ENCODE measurements around the gene IFI35.
"Not testable (repeated sequence)": the region's sequence is repeated elsewhere in the genome, so short reads cannot be mapped to it uniquely, and the experiment has no call there.

IFI35 gene

DNA sequence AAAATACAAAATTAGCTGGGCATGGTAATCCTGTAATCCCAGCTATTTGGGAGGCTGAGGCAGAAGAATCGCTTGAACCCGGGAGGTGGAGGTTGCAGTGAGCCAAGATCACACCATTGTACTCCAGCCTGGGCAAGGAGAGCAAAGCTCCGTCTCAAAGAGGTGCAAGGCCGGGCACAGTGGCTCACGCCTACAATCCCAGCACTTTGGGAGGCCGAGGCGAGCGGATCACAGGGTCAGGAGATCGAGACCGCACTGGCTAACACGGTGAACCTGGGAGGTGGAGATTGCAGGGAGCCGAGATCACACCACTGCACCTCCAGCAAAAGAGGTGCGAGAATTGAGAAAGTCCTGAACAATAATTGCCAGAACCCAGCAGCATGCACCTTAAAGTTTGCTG is 5.7 kb upstream of the IFI35 start:
- DNase-seq; H2AFZ ChIP-seq (ENCODE audit: low read depth, low read length); H3K27ac ChIP-seq (ENCODE audit: low read length, poor library complexity, severe bottlenecking); H4K8ac ChIP-seq (ENCODE audit: low read length); H4K91ac ChIP-seq (ENCODE audit: low read length); H2AK5ac ChIP-seq (ENCODE audit: low read length, severe bottlenecking); H3K4me2 ChIP-seq (ENCODE audit: low read length, poor library complexity, severe bottlenecking); H3K23ac ChIP-seq (ENCODE audit: low read length in 2 of 2); H3K27me3 ChIP-seq (ENCODE audit: control insufficient read depth in 1 of 2, insufficient read depth in 1 of 2, low read length in 2 of 2); H3K18ac ChIP-seq (ENCODE audit: low read depth in 1 of 2, low read length in 2 of 2); H2BK5ac ChIP-seq (ENCODE audit: low read depth, low read length, poor library complexity, severe bottlenecking); H3K14ac ChIP-seq (ENCODE audit: low read length in 2 of 2); H2BK12ac ChIP-seq (ENCODE audit: low read length in 2 of 2); H3K4me3 ChIP-seq (ENCODE audit: insufficient read depth in 1 of 2, low read depth in 1 of 2, low read length in 2 of 2); H2BK15ac ChIP-seq (ENCODE audit: low read depth, poor library complexity, severe bottlenecking); H2BK120ac ChIP-seq (ENCODE audit: low read depth, low read length); H3K4ac ChIP-seq (ENCODE audit: low read depth in 1 of 2, low read length in 2 of 2); H3K79me1 ChIP-seq (replicated peaks; ENCODE audit: low read length, poor library complexity, severe bottlenecking); H3K9me3 ChIP-seq (ENCODE audit: control insufficient read depth, low read length): not testable (repeated sequence)
- H3K36me3 ChIP-seq (ENCODE audit: control insufficient read depth in 1 of 2, insufficient read depth in 2 of 2, low read depth in 1 of 2, low read length in 2 of 2): peaks cover 38 to 52% of the 10 kb centered on the region in 2 experiments
- peaks cover 12% of the 10 kb centered on the region for H3K4me1 ChIP-seq (ENCODE audit: control insufficient read depth, insufficient read depth, low read depth, low read length)
- 98% methylated on average over 13 of the region's 13 CpGs for whole genome bisulfite sequencing
- H3K9ac ChIP-seq (ENCODE audit: low read length): peak overlapping the region; percentile 43

DNA sequence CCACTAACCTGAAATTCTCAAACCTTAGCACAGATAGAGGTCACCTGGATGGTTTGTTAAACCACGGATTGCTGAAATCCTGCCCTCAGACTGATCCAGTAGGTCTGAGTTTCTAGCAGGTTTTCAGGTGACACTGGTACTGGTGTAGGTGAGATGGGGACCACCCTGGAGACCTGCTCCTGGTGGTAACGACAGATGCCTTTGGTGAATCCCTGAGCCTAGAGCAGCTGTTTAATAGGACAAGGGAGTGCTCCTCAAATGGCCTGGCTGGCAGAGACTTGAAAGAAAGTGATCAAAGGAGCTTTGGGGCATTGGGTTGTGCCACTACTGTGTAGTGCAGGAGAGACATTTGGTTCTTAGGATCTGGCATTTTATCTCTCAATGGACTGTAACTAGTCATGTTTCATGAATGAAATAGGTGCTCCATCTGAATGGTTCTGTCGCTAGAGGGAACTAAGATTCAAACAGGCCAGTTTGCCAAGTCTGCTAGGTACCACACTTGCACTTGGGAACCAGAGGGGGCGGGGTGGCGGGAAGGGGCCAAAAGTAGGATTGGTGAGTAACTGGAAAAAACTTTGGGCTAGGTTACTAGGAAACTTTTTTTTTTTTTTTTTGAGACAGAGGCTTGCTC is 2.9 kb upstream of the IFI35 start:
- Histone ChIP-seq H4K91ac (ENCODE audit: low read length) (no peak overlapping the region), H3K18ac (ENCODE audit: low read depth in 1 of 2, low read length in 2 of 2) (no peak overlapping the region), H3K4me3 (ENCODE audit: insufficient read depth in 1 of 2, low read depth in 1 of 2, low read length in 2 of 2) (no peak overlapping the region), H2BK5ac (ENCODE audit: low read depth, low read length, poor library complexity, severe bottlenecking) (no peak overlapping the region), H3K79me1 (replicated peaks; ENCODE audit: low read length, poor library complexity, severe bottlenecking) (no peaks in the 10 kb centered on the region), H3K9me3 (ENCODE audit: control insufficient read depth, low read length) (no peaks in the 10 kb centered on the region), H4K8ac (ENCODE audit: low read length) (no peak overlapping the region), H3K4ac (ENCODE audit: low read depth in 1 of 2, low read length in 2 of 2) (no peak overlapping the region), H2AK5ac (ENCODE audit: low read length, severe bottlenecking) (no peak overlapping the region), H2BK15ac (ENCODE audit: low read depth, poor library complexity, severe bottlenecking) (no peak overlapping the region), H3K14ac (ENCODE audit: low read length in 2 of 2) (no peak overlapping the region), H3K36me3 (ENCODE audit: control insufficient read depth in 1 of 2, insufficient read depth in 2 of 2, low read depth in 1 of 2, low read length in 2 of 2) (peaks cover 38 to 52% of the 10 kb centered on the region in 2 experiments), H3K9ac (ENCODE audit: low read length) (peak overlapping the region; percentile 47), H3K27ac (ENCODE audit: low read length, poor library complexity, severe bottlenecking) (no peak overlapping the region), H2BK120ac (ENCODE audit: low read depth, low read length) (no peak overlapping the region), H2AFZ (ENCODE audit: low read depth, low read length) (no peak overlapping the region), H3K23ac (ENCODE audit: low read length in 2 of 2) (no peak overlapping the region), H3K4me1 (ENCODE audit: control insufficient read depth, insufficient read depth, low read depth, low read length) (peaks cover 12% of the 10 kb centered on the region), H2BK12ac (ENCODE audit: low read length in 2 of 2) (no peak overlapping the region), H3K27me3 (ENCODE audit: control insufficient read depth in 1 of 2, insufficient read depth in 1 of 2, low read length in 2 of 2) (no peaks in the 10 kb centered on the region), H3K4me2 (ENCODE audit: low read length, poor library complexity, severe bottlenecking) (no peak overlapping the region)
- WGBS: 81% methylated on average over 5 of the region's 5 CpGs
- DNase-seq: no peak

DNA sequence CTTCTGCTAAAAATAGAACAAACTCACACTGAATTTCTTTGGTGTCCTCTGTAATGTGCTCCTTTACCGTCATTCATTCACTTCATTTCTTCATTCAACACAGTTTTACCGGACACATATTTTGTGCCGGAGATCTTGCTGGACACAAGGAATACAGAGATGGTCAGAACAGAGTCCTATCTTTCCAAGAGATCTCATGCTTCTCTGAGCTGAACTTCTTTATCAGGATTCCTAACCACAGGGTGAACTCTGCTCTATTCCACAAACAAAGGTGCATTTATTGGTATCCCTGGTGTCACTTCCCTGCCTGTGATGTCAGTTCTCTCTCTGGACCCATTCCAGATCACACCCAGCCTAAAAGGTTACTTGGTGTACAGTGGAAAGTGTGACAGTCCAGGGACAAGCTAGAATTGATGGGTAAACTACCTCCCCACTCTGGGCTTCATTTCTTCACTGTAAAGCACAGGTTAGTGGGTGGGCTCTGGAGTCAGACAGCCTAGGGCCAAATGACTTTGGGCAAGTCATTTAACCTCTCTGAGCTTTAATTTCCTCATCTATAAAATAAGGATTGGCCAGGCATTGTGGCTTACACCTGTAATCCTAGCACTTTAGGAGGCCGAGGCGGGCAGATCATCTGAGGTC is 4.2 kb downstream of the IFI35 start:
- no peak overlapping the region for H3K14ac ChIP-seq (ENCODE audit: low read length in 2 of 2)
- no peak overlapping the region for H4K91ac ChIP-seq (ENCODE audit: low read length)
- no peaks in the 10 kb centered on the region for H3K9me3 ChIP-seq (ENCODE audit: control insufficient read depth, low read length)
- peaks cover 14% of the 10 kb centered on the region for H3K79me1 ChIP-seq (replicated peaks; ENCODE audit: low read length, poor library complexity, severe bottlenecking)
- no peak overlapping the region for H2AFZ ChIP-seq (ENCODE audit: low read depth, low read length)
- H3K36me3 ChIP-seq (ENCODE audit: control insufficient read depth in 1 of 2, insufficient read depth in 2 of 2, low read depth in 1 of 2, low read length in 2 of 2): peaks cover 35 to 50% of the 10 kb centered on the region in 2 experiments
- no peak overlapping the region for H3K18ac ChIP-seq (ENCODE audit: low read depth in 1 of 2, low read length in 2 of 2)
- H3K4me2 ChIP-seq (ENCODE audit: low read length, poor library complexity, severe bottlenecking): no peak overlapping the region
- H3K4ac ChIP-seq (ENCODE audit: low read depth in 1 of 2, low read length in 2 of 2): no peak overlapping the region
- whole genome bisulfite sequencing: 95% methylated on average over 5 of the region's 5 CpGs
- no peak overlapping the region for H3K27ac ChIP-seq (ENCODE audit: low read length, poor library complexity, severe bottlenecking)
- H4K8ac ChIP-seq (ENCODE audit: low read length): no peak overlapping the region
- H2BK12ac ChIP-seq (ENCODE audit: low read length in 2 of 2): no peak overlapping the region
- H3K27me3 ChIP-seq (ENCODE audit: control insufficient read depth in 1 of 2, insufficient read depth in 1 of 2, low read length in 2 of 2): no peaks in the 10 kb centered on the region
- H3K4me1 ChIP-seq (ENCODE audit: control insufficient read depth, insufficient read depth, low read depth, low read length): peaks cover 7% of the 10 kb centered on the region
- no peak for DNase-seq
- no peak overlapping the region for H2BK15ac ChIP-seq (ENCODE audit: low read depth, poor library complexity, severe bottlenecking)
- H3K23ac ChIP-seq (ENCODE audit: low read length in 2 of 2): no peak overlapping the region
- H3K9ac ChIP-seq (ENCODE audit: low read length): peak overlapping the region; percentile 26
- no peak overlapping the region for H2BK120ac ChIP-seq (ENCODE audit: low read depth, low read length)
- no peak overlapping the region for H2BK5ac ChIP-seq (ENCODE audit: low read depth, low read length, poor library complexity, severe bottlenecking)
- H2AK5ac ChIP-seq (ENCODE audit: low read length, severe bottlenecking): no peak overlapping the region
- H3K4me3 ChIP-seq (ENCODE audit: insufficient read depth in 1 of 2, low read depth in 1 of 2, low read length in 2 of 2): no peak overlapping the region

DNA sequence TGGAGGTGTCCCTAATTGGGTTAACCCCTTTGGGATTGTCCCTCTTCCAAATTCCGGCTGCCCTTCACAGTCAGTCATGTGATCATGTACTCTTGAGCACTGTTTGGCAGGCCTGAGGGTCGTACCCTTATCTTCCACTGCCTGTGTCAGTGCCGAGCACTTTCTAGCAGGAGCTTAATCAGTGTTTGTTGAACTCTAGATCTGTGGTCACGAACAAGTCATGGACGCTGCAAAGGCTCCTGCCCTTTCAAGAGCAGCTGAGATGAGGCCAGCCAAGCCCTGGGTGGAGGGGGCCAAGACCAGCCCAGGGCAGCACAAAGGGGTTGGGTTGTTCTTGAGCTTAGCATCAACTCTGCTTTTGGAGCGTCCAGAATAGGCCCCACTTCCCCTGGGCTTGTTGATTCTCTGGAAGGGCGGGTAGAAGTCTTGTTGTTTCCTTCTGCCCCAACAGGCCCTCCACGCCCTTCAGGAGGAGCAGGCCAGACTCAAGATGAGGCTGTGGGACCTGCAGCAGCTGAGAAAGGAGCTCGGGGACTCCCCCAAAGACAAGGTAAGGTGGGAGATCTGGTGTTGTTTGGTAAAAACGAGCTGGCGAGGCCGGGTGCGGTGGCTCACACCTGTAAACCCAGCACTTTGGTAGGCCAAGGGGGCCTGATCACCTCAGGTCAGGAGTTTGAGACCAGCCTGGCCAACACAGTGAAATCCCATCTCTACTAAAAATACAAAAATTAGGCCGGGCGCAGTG is 5.3 kb downstream of the IFI35 start:
- Histone ChIP-seq H2BK120ac (ENCODE audit: low read depth, low read length) (no peak overlapping the region), H2BK15ac (ENCODE audit: low read depth, poor library complexity, severe bottlenecking) (no peak overlapping the region), H3K4me1 (ENCODE audit: control insufficient read depth, insufficient read depth, low read depth, low read length) (peaks cover 7% of the 10 kb centered on the region), H3K4me2 (ENCODE audit: low read length, poor library complexity, severe bottlenecking) (no peak overlapping the region), H3K4me3 (ENCODE audit: insufficient read depth in 1 of 2, low read depth in 1 of 2, low read length in 2 of 2) (peak overlapping the region in 1 of 2 experiments; percentile 4), H4K91ac (ENCODE audit: low read length) (no peak overlapping the region), H3K36me3 (ENCODE audit: control insufficient read depth in 1 of 2, insufficient read depth in 2 of 2, low read depth in 1 of 2, low read length in 2 of 2) (peaks cover 45 to 61% of the 10 kb centered on the region in 2 experiments), H3K18ac (ENCODE audit: low read depth in 1 of 2, low read length in 2 of 2) (no peak overlapping the region), H3K27me3 (ENCODE audit: control insufficient read depth in 1 of 2, insufficient read depth in 1 of 2, low read length in 2 of 2) (no peaks in the 10 kb centered on the region), H3K23ac (ENCODE audit: low read length in 2 of 2) (no peak overlapping the region), H3K9ac (ENCODE audit: low read length) (peak overlapping the region; percentile 38), H4K8ac (ENCODE audit: low read length) (no peak overlapping the region), H3K27ac (ENCODE audit: low read length, poor library complexity, severe bottlenecking) (no peak overlapping the region), H3K9me3 (ENCODE audit: control insufficient read depth, low read length) (no peaks in the 10 kb centered on the region), H3K4ac (ENCODE audit: low read depth in 1 of 2, low read length in 2 of 2) (no peak overlapping the region), H2AFZ (ENCODE audit: low read depth, low read length) (no peak overlapping the region), H2BK12ac (ENCODE audit: low read length in 2 of 2) (no peak overlapping the region), H2BK5ac (ENCODE audit: low read depth, low read length, poor library complexity, severe bottlenecking) (no peak overlapping the region), H3K14ac (ENCODE audit: low read length in 2 of 2) (peak overlapping the region in 1 of 2 experiments; percentile 64), H3K79me1 (replicated peaks; ENCODE audit: low read length, poor library complexity, severe bottlenecking) (peaks cover 22% of the 10 kb centered on the region), H2AK5ac (ENCODE audit: low read length, severe bottlenecking) (no peak overlapping the region)
- no peak for DNase-seq
- WGBS: 81% methylated on average over 15 of the region's 15 CpGs

Measured in mesenchymal stem cell (in vitro differentiated cells and primary cell).